ENCODE data around the gene NT5C2.

- TF ChIP-seq, protein P1, sequence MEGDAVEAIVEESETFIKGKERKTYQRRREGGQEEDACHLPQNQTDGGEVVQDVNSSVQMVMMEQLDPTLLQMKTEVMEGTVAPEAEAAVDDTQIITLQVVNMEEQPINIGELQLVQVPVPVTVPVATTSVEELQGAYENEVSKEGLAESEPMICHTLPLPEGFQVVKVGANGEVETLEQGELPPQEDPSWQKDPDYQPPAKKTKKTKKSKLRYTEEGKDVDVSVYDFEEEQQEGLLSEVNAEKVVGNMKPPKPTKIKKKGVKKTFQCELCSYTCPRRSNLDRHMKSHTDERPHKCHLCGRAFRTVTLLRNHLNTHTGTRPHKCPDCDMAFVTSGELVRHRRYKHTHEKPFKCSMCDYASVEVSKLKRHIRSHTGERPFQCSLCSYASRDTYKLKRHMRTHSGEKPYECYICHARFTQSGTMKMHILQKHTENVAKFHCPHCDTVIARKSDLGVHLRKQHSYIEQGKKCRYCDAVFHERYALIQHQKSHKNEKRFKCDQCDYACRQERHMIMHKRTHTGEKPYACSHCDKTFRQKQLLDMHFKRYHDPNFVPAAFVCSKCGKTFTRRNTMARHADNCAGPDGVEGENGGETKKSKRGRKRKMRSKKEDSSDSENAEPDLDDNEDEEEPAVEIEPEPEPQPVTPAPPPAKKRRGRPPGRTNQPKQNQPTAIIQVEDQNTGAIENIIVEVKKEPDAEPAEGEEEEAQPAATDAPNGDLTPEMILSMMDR (IDR thresholded peaks at IDR 0.05 in 8 of 11, conservative IDR thresholded peaks at IDR 0.05 in 3 of 11) = no peak
- no peak for TF ChIP-seq POLR2A (IDR thresholded peaks at IDR 0.05)
Observed at GRCh38 chr10:103072891-103073290, 120.2 kb downstream of the NT5C2 start.
